HL-60 (cell line): ENCODE results near the gene EPB41L2.

ENCODE experiments used
- CTCF ChIP-seq: IDR thresholded peaks from one replicate; pipeline ENCODE4 v1.5.1; 2011; ENCODE audit warnings: low read length, control low read depth, inconsistent platforms; ENCODE audit not compliant: insufficient read depth
- REST ChIP-seq: IDR thresholded peaks from 2 replicates; pipeline ENCODE4 v1.6.1; 2012; ENCODE audit warnings: low read depth; ENCODE audit not compliant: insufficient replicate concordance

- TF ChIP-seq CTCF, result no peak
- no peak for TF ChIP-seq REST
These were observed 19.3 kb upstream of the EPB41L2 start for GRCh38 chr6:131082335-131082734.
